IMR-90 (cell line): ENCODE data around the gene ZNF608. TPM values are rescaled to one million over a fixed set of nuclear protein-coding genes. Genes with fewer than 3 reads are reported as not detected.

Experiments used
- ATAC-seq: fragments of 200-7000 bp; cut with Tn5 transposase; 2 replicates; pipeline ENCODE4 v1.9.1; 2020; ENCODE audit warnings: low read depth, mild to moderate bottlenecking, moderate library complexity
- BruUV-seq: library from RNA; stranded (reverse); fragments of 400-500 nt; replicated peaks from 2 replicates; lab custom pipeline; 2021; lab: Mats Ljungman, UMichigan
- CTCF ChIA-PET: fragments of 300-600 bp; formaldehyde crosslinking; extraction: SDS; loops from one replicate; lab custom pipeline; 2021; ENCODE audit warnings: antibody characterized with exemption; lab: Yijun Ruan, JAX
- POLR2A ChIA-PET: fragments of 300-600 bp; sonication (Branson Sonifier 250); formaldehyde crosslinking; loops from one replicate; lab custom pipeline; 2022; ENCODE audit warnings: antibody characterized with exemption; ENCODE audit not compliant: unreplicated experiment; lab: Charles Lee
- DNase-seq: peaks from one replicate; pipeline ENCODE4 v3.0.0; 2013
- H2AFZ ChIP-seq: replicated peaks from 2 replicates; pipeline ENCODE3; 2013; ENCODE audit warnings: low read length, mild to moderate bottlenecking; ENCODE audit not compliant: poor library complexity
- H2AK5ac ChIP-seq: 2 replicates; pipeline ENCODE4 v1.6.1; 2013; ENCODE audit warnings: low read depth, low read length, inconsistent platforms
- H2AK9ac ChIP-seq: replicated peaks from 2 replicates; pipeline ENCODE3; 2013; ENCODE audit warnings: mild to moderate bottlenecking, low read depth, low read length, moderate library complexity; ENCODE audit not compliant: poor library complexity
- H2BK120ac ChIP-seq: 2 replicates; pipeline ENCODE4 v1.6.1; 2013; ENCODE audit warnings: low read depth, low read length, inconsistent platforms
- H2BK15ac ChIP-seq: 3 replicates; pipeline ENCODE4 v1.6.1; 2013; ENCODE audit warnings: low read depth, low read length, inconsistent platforms
- H2BK20ac ChIP-seq: 2 replicates; pipeline ENCODE4 v1.6.1; 2013; ENCODE audit warnings: low read depth, mild to moderate bottlenecking, inconsistent platforms, low read length, moderate library complexity
- H2BK5ac ChIP-seq: 2 replicates; pipeline ENCODE4 v1.6.1; 2013; ENCODE audit warnings: mild to moderate bottlenecking, low read depth, low read length, inconsistent platforms; ENCODE audit not compliant: poor library complexity, severe bottlenecking
- H3K14ac ChIP-seq: replicated peaks from 2 replicates; pipeline ENCODE4 v1.6.1; 2013; ENCODE audit warnings: low read depth, low read length, inconsistent platforms
- H3K18ac ChIP-seq: 2 replicates; pipeline ENCODE4 v1.6.1; 2013; ENCODE audit warnings: low read depth, low read length, control low read depth
- H3K23ac ChIP-seq: 2 replicates; pipeline ENCODE4 v1.6.1; 2013; ENCODE audit warnings: low read depth, low read length, inconsistent platforms
- H3K27ac ChIP-seq: 2 replicates; pipeline ENCODE4 v1.5.1; 2013; ENCODE audit warnings: mild to moderate bottlenecking, control low read depth, low read length; ENCODE audit not compliant: insufficient read depth
- H3K27me3 ChIP-seq: 2 replicates; pipeline ENCODE4 v1.6.1; 2013; ENCODE audit warnings: low read length; ENCODE audit not compliant: control insufficient read depth, insufficient read depth
- H3K36me3 ChIP-seq: 2 replicates; pipeline ENCODE4 v1.6.1; 2013; ENCODE audit warnings: low read length, mixed read lengths; ENCODE audit not compliant: control insufficient read depth, insufficient read depth
- H3K4ac ChIP-seq: 2 replicates; pipeline ENCODE4 v1.6.1; 2013; ENCODE audit warnings: low read depth, low read length, inconsistent platforms
- H3K4me1 ChIP-seq: 2 replicates; pipeline ENCODE4 v1.6.1; 2013; ENCODE audit warnings: low read length, mixed read lengths; ENCODE audit not compliant: control insufficient read depth, insufficient read depth
- H3K4me2 ChIP-seq: 2 replicates; pipeline ENCODE4 v1.6.1; 2013; ENCODE audit warnings: low read depth, mild to moderate bottlenecking, control low read depth, low read length, moderate library complexity
- H3K4me3 ChIP-seq: 2 replicates; pipeline ENCODE4 v1.5.1; 2013; ENCODE audit warnings: low read depth, mild to moderate bottlenecking, control low read depth, low read length, moderate library complexity; ENCODE audit not compliant: insufficient read depth
- H3K56ac ChIP-seq: 2 replicates; pipeline ENCODE4 v1.6.1; 2013; ENCODE audit warnings: low read length, inconsistent platforms; ENCODE audit not compliant: insufficient read depth; ENCODE audit errors: extremely low read depth
- H3K79me1 ChIP-seq, 2 experiments: 2 replicates each; pipeline ENCODE4 v1.6.1; 2013; ENCODE audit warnings: low read length in 2 of 2, inconsistent platforms in 1 of 2, low read depth in 1 of 2
- H3K9ac ChIP-seq: 2 replicates; pipeline ENCODE4 v1.6.1; 2013; ENCODE audit warnings: low read depth, low read length, control low read depth
- H3K9me1 ChIP-seq: 2 replicates; pipeline ENCODE4 v1.6.1; 2013; ENCODE audit warnings: low read length, inconsistent platforms; ENCODE audit not compliant: insufficient read depth
- H3K9me3 ChIP-seq: 2 replicates; pipeline ENCODE4 v1.6.1; 2013; ENCODE audit warnings: low read length; ENCODE audit not compliant: control insufficient read depth, insufficient read depth
- H4K20me1 ChIP-seq: 2 replicates; pipeline ENCODE4 v1.6.1; 2013; ENCODE audit warnings: low read length, inconsistent platforms; ENCODE audit not compliant: insufficient read depth
- H4K5ac ChIP-seq: 2 replicates; pipeline ENCODE4 v1.6.1; 2013; ENCODE audit warnings: mild to moderate bottlenecking, low read depth, low read length, control low read depth
- H4K8ac ChIP-seq, 2 experiments: 2 replicates each; pipeline ENCODE4 v1.6.1; 2013; ENCODE audit warnings: low read depth in 2 of 2, low read length in 2 of 2, control low read depth in 1 of 2, inconsistent platforms in 1 of 2
- H4K91ac ChIP-seq: 2 replicates; pipeline ENCODE4 v1.6.1; 2013; ENCODE audit warnings: low read depth, low read length, inconsistent platforms; ENCODE audit not compliant: insufficient read depth
- BHLHE40 ChIP-seq: fragments of 150-350 bp; IDR thresholded peaks from 2 replicates; pipeline ENCODE4 v1.6.1; 2016; ENCODE audit warnings: mild to moderate bottlenecking, low read depth, low read length
- CEBPB ChIP-seq: IDR thresholded peaks from 2 replicates; pipeline ENCODE4 v1.6.1; 2012; ENCODE audit warnings: low read depth, low read length, improper control_type of control experiment
- CHD1 ChIP-seq: IDR thresholded peaks from 2 replicates; pipeline ENCODE4 v1.6.1; 2012; ENCODE audit warnings: low read depth, low read length, improper control_type of control experiment
- CTCF ChIP-seq: conservative IDR thresholded peaks from 2 replicates; pipeline ENCODE4 v1.5.1; 2012; ENCODE audit warnings: mild to moderate bottlenecking, low read depth, low read length, improper control_type of control experiment
- ELK1 ChIP-seq: fragments of 150-350 bp; IDR thresholded peaks from 2 replicates; pipeline ENCODE4 v1.6.1; 2016; ENCODE audit warnings: low read depth, mild to moderate bottlenecking, low read length, moderate library complexity, borderline replicate concordance
- NFE2L2 ChIP-seq: fragments of 150-350 bp; IDR thresholded peaks from 2 replicates; pipeline ENCODE4 v1.6.1; 2016; ENCODE audit warnings: low read depth, mild to moderate bottlenecking, low read length
- POLR2A ChIP-seq: IDR thresholded peaks from 2 replicates; pipeline ENCODE4 v1.6.1; 2012; ENCODE audit warnings: mild to moderate bottlenecking, low read depth, low read length
- RCOR1 ChIP-seq: IDR thresholded peaks from 2 replicates; pipeline ENCODE4 v1.6.1; 2012; ENCODE audit warnings: mild to moderate bottlenecking, low read length, improper control_type of control experiment; ENCODE audit not compliant: insufficient replicate concordance
- USF2 ChIP-seq: fragments of 150-350 bp; IDR thresholded peaks from 2 replicates; pipeline ENCODE4 v1.6.1; 2017; ENCODE audit warnings: mild to moderate bottlenecking, antibody characterized with exemption, low read length, low read depth
- WGBS, 2 experiments: methylation state at CpG; one replicate each; pipeline versions ENCODE4 v1.1.5 to v1.1.7; 2013; ENCODE audit warnings: missing lambda C conversion rate in 2 of 2; ENCODE audit not compliant: insufficient read length in 1 of 2; ENCODE audit errors: extremely low coverage in 2 of 2; 5-methylcytosine and 5-hydroxymethylcytosine counted together
- dilution Hi-C: fragments of 300-500 bp; cut with HindIII; formaldehyde crosslinking; loops from one replicate; pipeline ENCODE4 v1.14.3; 2018; ENCODE audit warnings: low sequenced_read_pairs; ENCODE audit not compliant: unreplicated experiment
- in situ Hi-C: fragments of 300-500 bp; cut with MboI; formaldehyde crosslinking; loops from 3 replicates; pipeline ENCODE4 v1.14.3; 2019; ENCODE audit warnings: low sequenced_read_pairs, inconsistent platforms, mixed read lengths
- intact Hi-C: fragments of 100-400 bp; cut with micrococcal nuclease; formaldehyde crosslinking; loops from 2 replicates; pipeline ENCODE4 v1.10.0; 2022
- polyA plus RNA-seq, 3 experiments: library from polyadenylated mRNA; depleted of rRNA; stranded (reverse); fragments of >200 nt; gene quantifications; 2 replicates each; pipeline ENCODE4 v1.2.3, GENCODE V29; 2012; ENCODE audit warnings: low replicate concordance in 1 of 3
- total RNA-seq: library from RNA; depleted of rRNA; stranded (reverse); fragments of >200 nt; gene quantifications from 2 replicates; pipeline ENCODE4 v1.2.3, GENCODE V29; 2012

ZNF608 gene
- total and polyA plus RNA-seq, 2 of the 4 experiments (the other 2 are of a cell fraction) = 9.8 to 15.1 TPM

- peak; percentile 30 for DNase-seq
- no peaks in the 10 kb centered on the region for H4K20me1 ChIP-seq
- no peak overlapping the region for H3K9ac ChIP-seq
- H3K4ac ChIP-seq = no peak overlapping the region
- no peak overlapping the region for H2BK5ac ChIP-seq
- intact Hi-C loops (no loop called here), in situ Hi-C loops (no loop called here), dilution Hi-C loops (no loop called here)
- no peak overlapping the region for H4K8ac ChIP-seq
- no peak for ATAC-seq
- no peak overlapping the region for H3K4me2 ChIP-seq
- H3K79me1 ChIP-seq = no peaks in the 10 kb centered on the region
- H2AFZ ChIP-seq = no peak overlapping the region
- no peaks in the 10 kb centered on the region for H3K36me3 ChIP-seq
- no peak overlapping the region for H3K14ac ChIP-seq
- no peak overlapping the region for H2AK5ac ChIP-seq
- H4K91ac ChIP-seq = no peak overlapping the region
- H3K18ac ChIP-seq = no peak overlapping the region
- H2BK120ac ChIP-seq = no peak overlapping the region
- no peak overlapping the region for H3K56ac ChIP-seq
- POLR2A ChIA-PET = no interaction called here
- H2BK20ac ChIP-seq = no peak overlapping the region
- H3K27ac ChIP-seq = no peak overlapping the region
- H3K23ac ChIP-seq = no peak overlapping the region
- no peak for TF ChIP-seq ELK1
- TF ChIP-seq CEBPB = 0 out of 2 replicates have a peak, but pooled peaks have one; percentile 15
- no peak for TF ChIP-seq CTCF
- TF ChIP-seq USF2 = no peak
- no peak for TF ChIP-seq POLR2A
- no peak for TF ChIP-seq CHD1
- TF ChIP-seq RCOR1 = no peak
- TF ChIP-seq NFE2L2 = no peak
- TF ChIP-seq BHLHE40 = no peak
- no peak overlapping the region for H4K5ac ChIP-seq
- CTCF ChIA-PET = interaction anchor here (0.7 kb wide), 1 partner anchor 102 kb away, joined by 3 read pairs; no protein-coding TSS in a partner anchor
- WGBS, 2 experiments = no CpG with 5 or more reads among the region's 4 CpGs
- no TSS peak for BruUV-seq
- peaks cover 2% of the 10 kb centered on the region; the same call in 1 of the 2 replicates for H3K27me3 ChIP-seq
- H3K4me1 ChIP-seq = peaks cover 5% of the 10 kb centered on the region
- H3K9me1 ChIP-seq = no peaks in the 10 kb centered on the region
- H3K9me3 ChIP-seq = no peaks in the 10 kb centered on the region
- no peak overlapping the region for H2AK9ac ChIP-seq
- H3K4me3 ChIP-seq = no peak overlapping the region
- H2BK15ac ChIP-seq = no peak overlapping the region
Observed at GRCh38 chr5:124789104-124789605, 42.7 kb upstream of the ZNF608 start.
